ENCODE measurements around the gene C12orf50. TPM values are rescaled to one million over a fixed set of nuclear protein-coding genes. Genes with fewer than 3 reads are reported as not detected.

Gene C12orf50
- polyA plus RNA-seq, 3 donors = not detected

GRCh38 chr12:88036353-88036965 is 7.3 kb upstream of the C12orf50 start:
- peaks cover 0 to 2% (median 0%) of the 10 kb centered on the region in 3 donors for H3K27me3 Mint-ChIP-seq (ENCODE audit: low read depth in 3 of 3)
- TF ChIP-seq CTCF (IDR thresholded peaks at IDR 0.05) = no peak
- no CpG with 5 or more reads among the region's 5 CpGs for WGBS (ENCODE audit: insufficient coverage)
- H3K4me1 Mint-ChIP-seq = peaks cover 26% of the 10 kb centered on the region
- DNase-seq = no peak
- Histone ChIP-seq H3K9me3 (replicated peaks in 1 of 2; ENCODE audit: control insufficient read depth in 1 of 2, insufficient read depth in 1 of 2, low read length in 2 of 2) (no peaks in the 10 kb centered on the region), H3K36me3 (replicated peaks in 1 of 2; ENCODE audit: control insufficient read depth in 1 of 2, insufficient read depth in 2 of 2, low read length in 2 of 2) (no peaks in the 10 kb centered on the region), H3K4me1 (ENCODE audit: control insufficient read depth in 1 of 2, insufficient read depth in 2 of 2, low read length in 2 of 2) (peaks cover 10 to 20% of the 10 kb centered on the region in 2 donors), H3K9ac (ENCODE audit: insufficient read depth, low read length, poor library complexity, severe bottlenecking) (no peak overlapping the region), H3K27me3 (ENCODE audit: control insufficient read depth in 2 of 2, insufficient read depth in 2 of 2, low read length in 2 of 2) (no peaks in the 10 kb centered on the region), H2AFZ (ENCODE audit: insufficient read depth, low read depth, low read length, poor library complexity, severe bottlenecking) (peak overlapping the region; percentile 96), H4K20me1 (ENCODE audit: insufficient read depth, low read length) (no peaks in the 10 kb centered on the region), H3K27ac (ENCODE audit: low read depth in 1 of 2, low read length in 2 of 2) (no peak overlapping the region), H3K79me2 (ENCODE audit: insufficient read depth, low read length) (peaks cover 14% of the 10 kb centered on the region), H3K4me3 (replicated peaks in 1 of 3; ENCODE audit: low read depth in 2 of 3, low read length in 3 of 3) (peak overlapping the region in 1 of 3 experiments; percentile 87), H3K4me2 (replicated peaks; ENCODE audit: extremely low read depth, low read length, poor library complexity, severe bottlenecking) (peak overlapping the region; percentile 93)
- intact Hi-C loops (cut with micrococcal nuclease) = no loop called here
- no peaks in the 10 kb centered on the region for H3K36me3 Mint-ChIP-seq
- H3K9me3 Mint-ChIP-seq = peaks cover 0 to 4% (median 2%) of the 10 kb centered on the region in 7 donors
- peak overlapping the region; percentile 94 to 98 for H3K4me3 Mint-ChIP-seq
- H3K27ac Mint-ChIP-seq = no peak overlapping the region

- 0% methylated on average over 2 of the region's 5 CpGs for WGBS (ENCODE audit: insufficient coverage)
- no peak for TF ChIP-seq CTCF (IDR thresholded peaks at IDR 0.05)
- Mint-ChIP-seq H3K27ac (peak overlapping the region in 4 of 7 donors; percentile 32 to 85 (median 82)), H3K9me3 (peaks cover 0 to 4% (median 2%) of the 10 kb centered on the region in 7 donors), H3K36me3 (no peaks in the 10 kb centered on the region), H3K4me1 (peaks cover 26% of the 10 kb centered on the region), H3K4me3 (peak overlapping the region; percentile 94 to 98), H3K27me3 (ENCODE audit: low read depth in 3 of 3) (peaks cover 0 to 2% (median 0%) of the 10 kb centered on the region in 3 donors)
- intact Hi-C loops (cut with micrococcal nuclease) = no loop called here
- Histone ChIP-seq H3K9me3 (replicated peaks in 1 of 2; ENCODE audit: control insufficient read depth in 1 of 2, insufficient read depth in 1 of 2, low read length in 2 of 2) (no peaks in the 10 kb centered on the region), H3K36me3 (replicated peaks in 1 of 2; ENCODE audit: control insufficient read depth in 1 of 2, insufficient read depth in 2 of 2, low read length in 2 of 2) (no peaks in the 10 kb centered on the region), H3K27ac (ENCODE audit: low read depth in 1 of 2, low read length in 2 of 2) (peak overlapping the region in 1 of 2 donors; percentile 71), H3K4me2 (replicated peaks; ENCODE audit: extremely low read depth, low read length, poor library complexity, severe bottlenecking) (peak overlapping the region; percentile 93), H3K9ac (ENCODE audit: insufficient read depth, low read length, poor library complexity, severe bottlenecking) (peak overlapping the region; percentile 74), H3K79me2 (ENCODE audit: insufficient read depth, low read length) (peaks cover 14% of the 10 kb centered on the region), H4K20me1 (ENCODE audit: insufficient read depth, low read length) (no peaks in the 10 kb centered on the region), H3K4me1 (ENCODE audit: control insufficient read depth in 1 of 2, insufficient read depth in 2 of 2, low read length in 2 of 2) (peaks cover 10 to 20% of the 10 kb centered on the region in 2 donors), H3K27me3 (ENCODE audit: control insufficient read depth in 2 of 2, insufficient read depth in 2 of 2, low read length in 2 of 2) (no peaks in the 10 kb centered on the region), H3K4me3 (replicated peaks in 1 of 3; ENCODE audit: low read depth in 2 of 3, low read length in 3 of 3) (peak overlapping the region; percentile 53 to 87 (median 71)), H2AFZ (ENCODE audit: insufficient read depth, low read depth, low read length, poor library complexity, severe bottlenecking) (peak overlapping the region; percentile 96)
- no peak for DNase-seq
Observed at GRCh38 chr12:88035907-88036289, 6.7 kb upstream of the C12orf50 start.
